Caco-2 (cell line): Measurements from ENCODE around the gene TPD52L1. TPM values are rescaled to one million over a fixed set of nuclear protein-coding genes. Genes with fewer than 3 reads are reported as not detected.

Experiments
- BruUV-seq: library from RNA; stranded (reverse); fragments of 400-500 nt; replicated peaks from 2 replicates; lab custom pipeline; 2021; lab: Mats Ljungman, UMichigan
- CTCF ChIA-PET: fragments of 300-600 bp; sonication (Branson Sonifier 250); formaldehyde crosslinking; loops from one replicate; lab custom pipeline; 2022; ENCODE audit warnings: antibody characterized with exemption; lab: Charles Lee
- POLR2A ChIA-PET: fragments of 300-600 bp; sonication (Branson Sonifier 250); formaldehyde crosslinking; loops from one replicate; lab custom pipeline; 2022; ENCODE audit warnings: antibody characterized with exemption; lab: Charles Lee
- DNase-seq, 2 experiments: peaks; one replicate each; pipeline versions ENCODE4 v3.0.0 to v3.0.0-alpha.2; 2020 to 2022
- H3K27me3 ChIP-seq: replicated peaks from 2 replicates; pipeline ENCODE4 v1.6.0; 2011; ENCODE audit warnings: low read length; ENCODE audit not compliant: control insufficient read depth, insufficient read depth
- H3K36me3 ChIP-seq: 2 replicates; pipeline ENCODE4 v1.5.1; 2011; ENCODE audit warnings: low read length; ENCODE audit not compliant: control insufficient read depth, insufficient read depth
- H3K4me1 ChIP-seq: fragments of 250-450 bp; sonication (Bioruptor Pico); 2 replicates; pipeline ENCODE4 v1.5.1; 2020; ENCODE audit warnings: mild to moderate bottlenecking
- H3K4me3 ChIP-seq: 2 replicates; pipeline ENCODE4 v1.5.1; 2011; ENCODE audit warnings: low read depth, mild to moderate bottlenecking, control low read depth, low read length
- H3K9me3 ChIP-seq: fragments of 250-450 bp; sonication (Bioruptor Pico); 2 replicates; pipeline ENCODE4 v1.5.1; 2020; ENCODE audit warnings: mild to moderate bottlenecking, moderate library complexity
- H3K27ac Mint-ChIP-seq: one replicate; pipeline ENCODE4 v1.8.0; 2022; ENCODE audit warnings: mixed read lengths; ENCODE audit not compliant: unreplicated experiment
- H3K27me3 Mint-ChIP-seq: one replicate; pipeline ENCODE4 v1.8.0; 2022; ENCODE audit warnings: mixed read lengths; ENCODE audit not compliant: insufficient read depth, unreplicated experiment
- H3K36me3 Mint-ChIP-seq: one replicate; pipeline ENCODE4 v1.8.0; 2022; ENCODE audit warnings: mild to moderate bottlenecking, mixed read lengths; ENCODE audit not compliant: insufficient read depth, unreplicated experiment
- H3K4me1 Mint-ChIP-seq: one replicate; pipeline ENCODE4 v1.8.0; 2022; ENCODE audit warnings: low read depth, mixed read lengths; ENCODE audit not compliant: unreplicated experiment
- H3K4me3 Mint-ChIP-seq: one replicate; pipeline ENCODE4 v1.8.0; 2022; ENCODE audit warnings: mild to moderate bottlenecking, moderate library complexity, mixed read lengths; ENCODE audit not compliant: unreplicated experiment
- H3K9me3 Mint-ChIP-seq: one replicate; pipeline ENCODE4 v1.8.0; 2022; ENCODE audit warnings: mixed read lengths; ENCODE audit not compliant: unreplicated experiment
- intact Hi-C: fragments of 100-400 bp; cut with micrococcal nuclease; formaldehyde crosslinking; loops from one replicate; pipeline ENCODE4 v1.10.0; 2022; ENCODE audit not compliant: unreplicated experiment
- total RNA-seq: library from RNA; stranded (reverse); gene quantifications from 2 replicates; pipeline ENCODE4 v1.2.3, GENCODE V29; 2022
- TF ChIP-seq, protein P1 (sequence below), 2 experiments: fragments of 200-600 bp in 1 of 2; IDR thresholded peaks; 1 replicate in 1 of 2; 2 replicates in 1 of 2; pipeline versions ENCODE4 v1.5.1 to v1.8.0; 2011 to 2022; ENCODE audit warnings: antibody characterized with exemption in 1 of 2, control low read depth in 1 of 2, inconsistent platforms in 1 of 2, low read depth in 1 of 2, low read length in 1 of 2, mild to moderate bottlenecking in 1 of 2, moderate library complexity in 1 of 2; ENCODE audit not compliant: insufficient read depth in 1 of 2, severe bottlenecking in 1 of 2, unreplicated experiment in 1 of 2

TPD52L1 gene
- total RNA-seq, 1 experiment from 2014 or later = 83.9 TPM

DNA sequence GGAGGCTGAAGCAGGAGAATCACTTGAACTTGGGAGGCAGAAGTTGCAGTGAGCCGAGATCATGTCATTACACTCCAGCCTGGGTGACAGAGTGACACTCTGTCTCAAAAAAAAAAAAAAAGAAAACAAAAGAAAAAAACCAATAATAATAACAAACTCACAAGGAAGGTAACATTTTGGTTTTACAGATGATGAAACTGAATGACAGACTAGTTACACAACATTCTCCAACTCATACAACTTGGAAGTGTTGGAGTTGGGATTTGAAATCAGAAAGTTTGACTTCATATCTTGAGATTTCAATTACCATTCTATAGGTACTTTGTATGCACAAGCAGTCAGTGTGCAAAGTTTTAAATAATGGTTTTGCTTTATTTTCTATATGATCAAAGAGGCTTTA is 10.2 kb downstream of the TPD52L1 start:
- no peak for DNase-seq
- Histone ChIP-seq H3K27me3 (no peaks in the 10 kb centered on the region), H3K9me3 (no peaks in the 10 kb centered on the region), H3K4me3 (no peak overlapping the region), H3K4me1 (no peaks in the 10 kb centered on the region), H3K36me3 (no peaks in the 10 kb centered on the region)
- Mint-ChIP-seq H3K36me3 (no peaks in the 10 kb centered on the region), H3K9me3 (no peaks in the 10 kb centered on the region), H3K27me3 (no peaks in the 10 kb centered on the region), H3K4me1 (no peaks in the 10 kb centered on the region), H3K4me3 (no peak overlapping the region), H3K27ac (no peak overlapping the region)
- intact Hi-C loops = no loop called here
- TF ChIP-seq, protein P1, sequence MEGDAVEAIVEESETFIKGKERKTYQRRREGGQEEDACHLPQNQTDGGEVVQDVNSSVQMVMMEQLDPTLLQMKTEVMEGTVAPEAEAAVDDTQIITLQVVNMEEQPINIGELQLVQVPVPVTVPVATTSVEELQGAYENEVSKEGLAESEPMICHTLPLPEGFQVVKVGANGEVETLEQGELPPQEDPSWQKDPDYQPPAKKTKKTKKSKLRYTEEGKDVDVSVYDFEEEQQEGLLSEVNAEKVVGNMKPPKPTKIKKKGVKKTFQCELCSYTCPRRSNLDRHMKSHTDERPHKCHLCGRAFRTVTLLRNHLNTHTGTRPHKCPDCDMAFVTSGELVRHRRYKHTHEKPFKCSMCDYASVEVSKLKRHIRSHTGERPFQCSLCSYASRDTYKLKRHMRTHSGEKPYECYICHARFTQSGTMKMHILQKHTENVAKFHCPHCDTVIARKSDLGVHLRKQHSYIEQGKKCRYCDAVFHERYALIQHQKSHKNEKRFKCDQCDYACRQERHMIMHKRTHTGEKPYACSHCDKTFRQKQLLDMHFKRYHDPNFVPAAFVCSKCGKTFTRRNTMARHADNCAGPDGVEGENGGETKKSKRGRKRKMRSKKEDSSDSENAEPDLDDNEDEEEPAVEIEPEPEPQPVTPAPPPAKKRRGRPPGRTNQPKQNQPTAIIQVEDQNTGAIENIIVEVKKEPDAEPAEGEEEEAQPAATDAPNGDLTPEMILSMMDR (IDR thresholded peaks at IDR 0.05; ENCODE audit: insufficient read depth in 1 of 2, low read depth in 1 of 2, low read length in 1 of 2, severe bottlenecking in 1 of 2, unreplicated experiment in 1 of 2) = no peak
- CTCF ChIA-PET = interaction anchor here (2.0 kb wide), 1 partner anchor 10 kb away, joined by 5 read pairs; the partner anchor contains the start of gene TPD52L1
- no TSS peak for BruUV-seq
- POLR2A ChIA-PET = no interaction called here

DNA sequence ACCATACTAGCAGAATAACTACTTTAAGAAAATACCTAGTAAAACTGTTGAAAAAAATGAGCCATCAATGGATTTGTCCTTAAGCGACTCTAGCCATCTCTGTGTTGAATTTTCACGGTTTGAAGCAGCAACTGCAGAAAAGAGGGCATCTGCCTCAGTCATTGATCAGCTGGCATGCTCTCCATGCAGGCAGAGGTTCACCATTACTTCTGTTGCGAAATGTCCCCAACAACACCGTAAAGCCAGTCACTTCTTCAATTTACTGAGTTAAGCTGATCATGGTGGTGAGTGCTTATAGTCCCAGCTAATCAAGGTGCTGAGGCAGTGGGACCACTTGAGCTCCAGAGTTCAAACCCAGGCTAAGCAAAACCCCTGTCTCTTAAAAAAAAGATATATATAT is 11.1 kb downstream of the TPD52L1 start:
- Mint-ChIP-seq H3K27me3 (no peaks in the 10 kb centered on the region), H3K27ac (no peak overlapping the region), H3K36me3 (no peaks in the 10 kb centered on the region), H3K4me1 (no peaks in the 10 kb centered on the region), H3K9me3 (peaks cover 5% of the 10 kb centered on the region), H3K4me3 (no peak overlapping the region)
- DNase-seq = no peak
- Histone ChIP-seq H3K4me1 (no peaks in the 10 kb centered on the region), H3K4me3 (no peak overlapping the region), H3K9me3 (no peaks in the 10 kb centered on the region), H3K36me3 (no peaks in the 10 kb centered on the region), H3K27me3 (no peaks in the 10 kb centered on the region)
- CTCF ChIA-PET = no interaction called here
- intact Hi-C loops = no loop called here
- POLR2A ChIA-PET = no interaction called here
- TF ChIP-seq, protein P1 (IDR thresholded peaks at IDR 0.05; ENCODE audit: insufficient read depth in 1 of 2, low read depth in 1 of 2, low read length in 1 of 2, severe bottlenecking in 1 of 2, unreplicated experiment in 1 of 2) = no peak
- no TSS peak for BruUV-seq

DNA sequence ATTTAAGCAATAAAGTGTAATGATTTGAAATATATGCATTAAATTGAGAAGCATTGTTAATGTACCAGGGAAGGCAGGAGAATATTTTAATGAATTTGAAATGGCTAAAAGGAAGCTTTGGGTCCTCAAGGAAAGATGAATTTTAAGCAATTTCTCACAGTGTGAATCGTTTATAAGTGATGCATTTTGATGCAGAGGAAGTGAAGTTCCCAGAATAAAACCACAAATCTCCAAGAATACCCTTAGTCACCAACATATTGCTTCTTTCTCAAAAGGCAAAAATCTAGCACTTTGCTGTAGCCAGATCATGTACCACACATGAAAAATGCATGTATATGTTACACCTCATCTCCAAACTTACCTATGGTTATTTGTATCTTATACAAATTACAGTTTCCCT is 11.7 kb downstream of the TPD52L1 start:
- no TSS peak for BruUV-seq
- ChIA-PET POLR2A (no interaction called here), CTCF (no interaction called here)
- Mint-ChIP-seq H3K4me1 (no peaks in the 10 kb centered on the region), H3K27ac (no peak overlapping the region), H3K36me3 (no peaks in the 10 kb centered on the region), H3K27me3 (no peaks in the 10 kb centered on the region), H3K4me3 (no peak overlapping the region), H3K9me3 (peaks cover 10% of the 10 kb centered on the region)
- H3K4me1 ChIP-seq = no peaks in the 10 kb centered on the region
- TF ChIP-seq, protein P1 (IDR thresholded peaks at IDR 0.05; ENCODE audit: insufficient read depth in 1 of 2, low read depth in 1 of 2, low read length in 1 of 2, severe bottlenecking in 1 of 2, unreplicated experiment in 1 of 2) = no peak
- no peaks in the 10 kb centered on the region for H3K9me3 ChIP-seq
- intact Hi-C loops = no loop called here
- no peaks in the 10 kb centered on the region for H3K27me3 ChIP-seq
- H3K36me3 ChIP-seq = no peaks in the 10 kb centered on the region
- H3K4me3 ChIP-seq = no peak overlapping the region
- no peak for DNase-seq
